ENCODE measurements around the gene CALN1.

CALN1 gene

GRCh38 chr7:72321637-72322036, 90.5 kb downstream of the CALN1 start:
- DNase-seq, result no peak

GRCh38 chr7:72321081-72321480, 91.1 kb downstream of the CALN1 start:
- no peak for DNase-seq

- no peak for DNase-seq
Measured at GRCh38 chr7:72317341-72317740, 94.8 kb downstream of the CALN1 start.

DNA sequence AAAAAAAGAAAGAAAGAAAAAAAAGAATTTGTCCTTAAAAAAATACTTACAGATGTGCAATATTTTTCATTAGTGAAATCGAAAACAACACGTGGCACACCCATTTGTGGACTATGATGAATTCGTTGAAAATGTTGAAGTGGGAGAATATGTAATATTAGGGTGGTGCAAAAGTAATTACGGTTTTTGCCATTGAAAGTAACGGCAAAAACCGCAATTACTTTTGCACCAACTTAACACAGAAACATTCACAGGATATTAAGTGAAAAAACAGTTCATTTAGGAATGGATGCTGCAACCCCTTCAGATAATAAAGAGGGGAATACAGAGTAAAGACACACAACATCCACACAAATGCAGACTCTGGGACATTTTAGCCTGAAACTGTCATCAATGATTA, 96.0 kb downstream of the CALN1 start:
- no peak for DNase-seq

DNA sequence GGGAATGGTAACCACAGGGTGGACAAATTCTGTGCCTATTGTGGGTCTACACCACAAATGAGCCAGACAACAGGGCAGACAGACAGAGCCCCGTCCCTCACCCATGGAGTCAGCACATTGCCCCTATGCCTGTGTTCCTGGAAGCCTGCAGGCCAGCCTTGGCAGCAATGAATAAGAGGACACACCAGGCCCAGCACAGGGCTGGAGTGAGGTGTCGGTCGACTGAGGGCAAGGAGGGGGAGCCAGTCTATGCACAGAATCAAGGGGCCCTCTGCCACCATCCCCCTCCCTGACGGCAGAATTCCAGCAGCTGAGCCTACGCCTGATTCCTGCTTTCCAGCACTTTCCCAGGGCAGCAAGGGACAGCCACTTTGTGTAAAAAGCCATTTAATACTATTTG, 98.2 kb downstream of the CALN1 start:
- DNase-seq, result no peak

GRCh38 chr7:72310301-72310700, 101.8 kb downstream of the CALN1 start:
- no peak for DNase-seq

DNA sequence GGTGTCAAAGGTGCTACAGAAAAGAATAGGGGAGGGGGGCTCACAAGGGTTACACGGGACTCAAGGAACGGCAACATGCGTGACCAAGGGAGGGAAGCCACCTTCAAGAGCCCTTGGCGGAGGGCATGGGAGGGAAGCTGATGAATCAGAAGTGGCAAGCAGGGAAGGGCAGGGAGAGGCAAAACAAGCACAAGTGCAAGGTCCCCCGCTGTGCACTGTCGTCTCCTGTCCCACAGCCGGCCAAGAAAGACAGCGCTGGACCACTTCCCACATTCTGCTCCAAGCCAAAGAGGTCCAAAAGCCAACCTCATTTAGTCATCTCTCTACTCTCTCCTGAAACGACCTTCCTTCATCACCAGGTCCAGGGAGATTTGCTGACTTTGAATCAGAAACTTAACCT, 102.7 kb downstream of the CALN1 start:
- no peak for DNase-seq

- DNase-seq, result no peak
Measured at GRCh38 chr7:72308986-72309385, 103.2 kb downstream of the CALN1 start.

GRCh38 chr7:72307566-72307965, 104.6 kb downstream of the CALN1 start:
- no peak for DNase-seq

- DNase-seq, result no peak
Measured at GRCh38 chr7:72298912-72299311, 113.2 kb downstream of the CALN1 start.

DNA sequence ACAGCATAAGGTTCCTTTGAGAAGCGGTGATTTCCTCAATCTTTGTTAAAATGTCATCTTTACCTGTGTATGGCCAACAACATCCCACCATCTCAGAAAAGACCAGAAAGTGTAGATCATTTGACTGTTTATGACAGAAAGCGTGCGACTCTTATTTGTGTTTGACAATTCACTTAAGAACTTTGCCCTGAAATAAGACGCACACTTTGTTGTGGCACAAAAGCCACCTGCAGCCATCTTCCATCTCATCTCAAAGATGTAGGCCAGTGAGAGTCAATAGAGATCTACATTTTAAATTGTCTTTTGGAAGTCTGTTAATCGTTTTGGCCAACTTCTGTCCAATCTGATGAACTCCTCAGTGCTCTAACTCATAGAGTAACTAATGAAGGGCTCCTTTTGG, 114.0 kb downstream of the CALN1 start:
- DNase-seq, result no peak

- no peak for DNase-seq
Measured at GRCh38 chr7:72297636-72298035, 114.5 kb downstream of the CALN1 start.

DNA sequence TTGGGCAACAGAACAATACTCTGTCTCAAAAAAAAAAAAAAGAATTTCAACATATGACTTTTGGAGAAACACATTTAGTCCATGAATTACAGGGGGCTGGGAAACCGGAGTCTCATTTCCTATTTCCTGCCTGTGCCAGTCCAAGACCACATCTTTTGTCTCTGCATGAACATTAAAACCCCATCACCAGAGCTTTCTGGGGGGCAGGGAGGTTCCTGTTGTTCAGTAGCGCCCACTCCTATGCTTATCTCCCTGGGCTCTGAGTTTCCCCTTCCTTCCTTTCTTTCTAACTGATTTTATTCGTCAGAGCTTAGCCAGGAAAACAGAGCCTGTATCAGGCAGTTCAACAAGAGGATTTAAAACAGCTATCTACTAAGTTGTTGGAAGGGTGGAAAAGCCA, 119.3 kb downstream of the CALN1 start:
- no peak for DNase-seq

- no peak for DNase-seq
Measured at GRCh38 chr7:72292118-72292517, 120.0 kb downstream of the CALN1 start.

DNA sequence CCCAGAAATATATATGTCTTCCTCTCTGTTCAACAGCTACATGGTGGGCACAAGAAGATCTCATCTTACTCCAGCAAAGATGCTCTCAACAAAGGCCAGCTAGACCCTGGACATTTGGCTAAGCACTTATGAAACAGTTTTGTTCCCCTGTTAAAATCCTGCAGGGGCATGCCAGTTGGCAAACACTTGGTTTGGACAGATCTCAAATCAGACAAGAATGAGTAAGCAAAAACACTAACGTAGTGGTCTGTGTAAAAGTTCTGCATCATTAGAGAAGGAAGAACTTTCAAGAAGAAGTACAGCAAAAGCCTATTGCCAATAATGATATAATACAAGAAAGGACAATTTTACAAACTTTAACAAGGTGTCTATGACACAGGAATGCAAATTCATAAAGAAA, 125.6 kb downstream of the CALN1 start:
- no peak for DNase-seq

DNA sequence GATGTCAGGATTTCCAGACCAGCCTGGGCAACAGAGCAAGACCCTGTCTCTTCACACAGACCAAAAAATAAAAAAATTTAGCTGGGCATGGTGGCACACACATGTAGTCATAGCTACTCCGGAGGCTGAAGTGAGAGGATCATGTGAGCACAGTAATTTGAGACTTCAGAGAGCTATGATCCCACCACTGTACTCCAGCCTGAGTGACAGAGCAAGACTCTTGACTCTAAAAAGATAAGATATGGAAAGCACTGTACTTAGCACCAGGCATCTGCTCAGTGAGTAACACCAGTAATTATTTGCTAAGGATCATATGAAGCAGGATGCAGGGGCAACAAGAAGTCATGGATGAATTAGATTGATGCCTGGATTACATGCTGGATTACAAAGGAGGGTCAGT, 128.8 kb downstream of the CALN1 start:
- DNase-seq, result no peak

- no peak for DNase-seq
Measured at GRCh38 chr7:72281308-72281707, 130.8 kb downstream of the CALN1 start.

DNA sequence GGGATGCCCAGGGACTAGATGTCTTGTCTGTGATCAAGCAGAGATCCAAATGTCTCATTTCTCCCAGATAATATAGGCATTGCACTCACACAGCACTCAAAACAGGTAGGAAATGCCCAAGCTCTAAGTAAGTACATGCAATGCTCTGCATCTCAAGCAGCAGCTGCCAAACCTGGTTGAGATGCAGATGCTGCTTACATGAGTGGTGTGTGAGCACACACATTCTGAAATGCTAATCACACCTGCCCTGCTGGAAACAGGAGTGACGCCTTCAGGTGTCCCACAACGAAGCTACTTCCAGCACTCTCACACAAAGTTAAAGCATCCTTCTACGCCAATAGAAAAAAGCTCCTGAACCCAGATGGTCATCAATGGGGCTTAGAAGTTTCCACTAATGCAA, 132.9 kb downstream of the CALN1 start:
- DNase-seq, result no peak

DNA sequence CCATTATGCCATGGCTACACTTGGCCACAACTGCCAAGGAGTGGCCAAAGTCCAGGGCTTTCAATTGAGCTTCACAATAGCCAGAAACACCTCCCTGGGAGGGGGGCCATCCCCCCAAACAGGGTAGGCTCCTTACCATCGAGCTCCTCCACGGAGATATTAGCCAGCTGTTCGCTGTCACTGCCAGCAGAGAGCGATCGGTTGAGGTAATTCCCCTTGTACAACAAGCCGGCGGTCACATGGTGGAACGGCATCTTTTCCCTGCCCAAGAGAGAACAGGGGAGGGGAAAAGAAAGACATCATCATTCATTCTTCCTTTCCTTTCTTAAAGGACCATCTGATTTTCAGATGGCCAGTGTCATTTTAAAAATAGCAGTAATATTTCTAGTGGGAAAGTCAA, 133.6 kb downstream of the CALN1 start:
- DNase-seq, result no peak

GRCh38 chr7:72275382-72276070, 136.6 kb downstream of the CALN1 start:
- DNase-seq, result no peak

DNA sequence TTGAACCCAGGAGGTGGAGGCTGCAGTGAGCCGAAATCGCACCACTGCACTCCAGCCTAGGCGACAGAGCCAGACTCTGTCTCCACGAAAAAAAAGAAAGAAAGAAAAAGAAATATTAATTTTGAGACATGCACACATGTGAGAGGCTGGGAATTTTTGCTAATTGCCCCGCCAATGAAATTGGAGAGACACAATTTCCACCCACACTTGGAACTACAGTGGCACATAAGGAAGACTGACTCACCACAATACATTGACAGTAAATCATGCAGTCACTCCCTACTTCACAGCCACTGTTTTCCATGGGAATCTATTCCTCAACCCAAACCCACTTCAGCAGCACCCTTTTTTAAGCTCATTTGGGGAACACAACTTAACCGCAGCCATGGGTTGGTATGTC, 139.7 kb downstream of the CALN1 start:
- DNase-seq, result no peak

DNA sequence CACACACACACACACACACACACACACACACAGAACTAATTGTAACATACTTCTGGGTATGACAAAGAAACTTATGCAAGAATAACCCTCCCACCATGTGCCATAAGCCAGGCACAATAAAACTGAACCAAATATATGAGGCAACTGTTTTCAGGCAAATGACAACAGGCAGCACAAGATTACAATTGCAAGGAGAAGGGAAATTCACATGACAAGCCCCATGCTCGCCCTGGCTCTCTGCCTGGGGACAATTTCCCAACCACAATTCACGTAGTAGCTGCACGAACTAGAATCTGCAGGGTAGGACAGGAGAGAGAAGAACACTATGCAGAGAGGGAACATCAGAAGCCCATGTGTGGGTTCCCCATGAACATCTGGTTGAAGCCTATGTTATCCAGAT, 143.3 kb downstream of the CALN1 start:
- DNase-seq, result no peak

DNA sequence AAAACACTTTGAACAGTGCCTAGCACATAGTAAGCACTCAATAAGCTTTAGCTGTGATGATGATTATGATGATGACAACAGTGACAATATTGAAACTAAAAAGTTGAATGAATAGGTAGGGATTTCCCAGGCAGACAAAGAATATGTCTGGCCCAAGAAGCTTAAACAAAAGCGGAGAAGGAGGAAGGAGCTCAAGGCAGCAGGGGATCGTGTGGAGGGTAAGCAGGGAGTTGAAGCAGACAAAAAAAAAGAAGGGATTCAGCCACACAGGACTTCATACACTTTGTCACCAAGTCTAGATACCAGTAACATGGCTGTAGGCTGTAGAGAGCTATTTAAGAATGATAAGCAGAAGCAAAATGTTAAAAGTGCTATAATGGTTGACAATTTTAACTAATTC, 144.0 kb downstream of the CALN1 start:
- no peak for DNase-seq

DNA sequence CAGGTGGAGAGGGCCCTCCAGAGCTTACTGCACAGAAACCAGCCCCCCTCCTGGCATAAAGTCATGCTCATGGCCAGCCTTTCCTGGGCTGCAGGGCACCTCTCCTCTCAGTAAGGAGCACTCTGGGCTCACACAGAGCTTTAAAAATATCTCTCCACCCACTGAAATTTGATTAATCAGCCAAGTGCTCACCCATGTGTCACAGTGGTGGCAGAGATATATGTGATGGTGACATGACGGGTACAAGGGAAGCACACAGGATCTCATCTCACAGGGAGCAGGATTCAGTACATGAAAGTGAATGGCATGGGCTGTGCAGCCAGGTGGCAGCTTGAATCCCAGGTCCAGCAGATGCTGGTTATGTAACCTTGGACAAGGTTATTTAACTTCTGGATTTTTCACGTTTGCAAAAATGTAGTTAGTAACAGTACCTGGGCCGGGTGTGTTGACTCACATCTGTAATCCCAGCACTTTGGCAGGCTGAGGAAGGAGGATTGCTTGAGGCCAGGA, 144.8 kb downstream of the CALN1 start:
- DNase-seq, result no peak

DNA sequence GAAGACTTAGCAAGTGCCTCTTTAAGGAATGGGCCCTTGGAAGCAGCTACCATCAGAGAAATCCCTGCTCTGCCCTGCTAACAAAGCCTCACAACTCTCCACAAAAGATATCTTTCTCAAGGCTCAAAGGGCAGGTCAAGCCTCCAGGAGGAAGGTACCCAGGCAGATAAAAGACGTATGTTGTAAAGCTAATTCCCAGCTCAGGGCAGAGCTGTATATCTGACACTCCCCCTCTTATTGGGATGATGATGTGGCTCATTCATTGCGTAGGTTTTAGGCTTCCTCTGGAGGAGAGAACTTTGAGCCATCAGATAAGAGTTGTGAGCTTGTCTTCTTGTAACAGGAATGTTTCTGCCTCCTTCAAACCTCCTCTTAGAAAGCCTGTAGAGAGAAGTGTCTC, 145.4 kb downstream of the CALN1 start:
- DNase-seq, result no peak

All from activated naive CD4-positive, alpha-beta T cell treated with Interleukin-2 at 50 U/mL for 16 hours (primary cell).